H9 (cell line): ENCODE results near the gene MYO1E. TPM values are rescaled to one million over a fixed set of nuclear protein-coding genes. Genes with fewer than 3 reads are reported as not detected.

Experiments
- DNase-seq: peaks from one replicate; pipeline ENCODE4 v3.0.0-alpha.2; 2017
- H2AFZ ChIP-seq: one replicate; pipeline ENCODE4 v1.6.1; 2013; ENCODE audit warnings: mild to moderate bottlenecking, low read length, control low read depth, moderate library complexity
- H2AK5ac ChIP-seq: 2 replicates; pipeline ENCODE4 v1.6.1; 2013; ENCODE audit warnings: low read length, control low read depth, mixed read lengths; ENCODE audit not compliant: insufficient read length
- H2BK120ac ChIP-seq: one replicate; pipeline ENCODE4 v1.6.1; 2013; ENCODE audit warnings: low read depth, mild to moderate bottlenecking, low read length, control low read depth, inconsistent platforms; ENCODE audit not compliant: poor library complexity, severe bottlenecking
- H2BK12ac ChIP-seq: 2 replicates; pipeline ENCODE4 v1.6.1; 2013; ENCODE audit warnings: low read length, control low read depth, mixed read lengths, low read depth; ENCODE audit not compliant: insufficient read length
- H2BK15ac ChIP-seq: 2 replicates; pipeline ENCODE4 v1.6.1; 2013; ENCODE audit warnings: low read depth, low read length, control low read depth
- H2BK20ac ChIP-seq: one replicate; pipeline ENCODE4 v1.6.1; 2013; ENCODE audit warnings: low read depth, mild to moderate bottlenecking, low read length, control low read depth, inconsistent platforms; ENCODE audit not compliant: poor library complexity, severe bottlenecking
- H2BK5ac ChIP-seq: 2 replicates; pipeline ENCODE4 v1.6.1; 2013; ENCODE audit warnings: low read length, control low read depth, mixed read lengths; ENCODE audit not compliant: insufficient read length
- H3K14ac ChIP-seq: 2 replicates; pipeline ENCODE4 v1.6.1; 2013; ENCODE audit warnings: low read length, control low read depth; ENCODE audit not compliant: insufficient read depth
- H3K18ac ChIP-seq: 2 replicates; pipeline ENCODE4 v1.6.1; 2013; ENCODE audit warnings: low read depth, mild to moderate bottlenecking, mixed read lengths, low read length, control low read depth; ENCODE audit not compliant: insufficient read length
- H3K23ac ChIP-seq: 2 replicates; pipeline ENCODE4 v1.6.1; 2013; ENCODE audit warnings: low read length, control low read depth, mixed read lengths, low read depth; ENCODE audit not compliant: insufficient read length
- H3K23me2 ChIP-seq: 2 replicates; pipeline ENCODE4 v1.6.1; 2013; ENCODE audit warnings: low read depth, mild to moderate bottlenecking, mixed read lengths, low read length, control low read depth; ENCODE audit not compliant: insufficient read length, poor library complexity, severe bottlenecking
- H3K27ac ChIP-seq: 2 replicates; pipeline ENCODE4 v1.5.1; 2013; ENCODE audit warnings: low read length, control low read depth, mixed read lengths, low read depth; ENCODE audit not compliant: insufficient read length
- H3K27me3 ChIP-seq: 2 replicates; pipeline ENCODE4 v1.6.1; 2013; ENCODE audit warnings: low read length, control low read depth, inconsistent platforms; ENCODE audit not compliant: insufficient read depth
- H3K4ac ChIP-seq: 2 replicates; pipeline ENCODE4 v1.6.1; 2013; ENCODE audit warnings: low read depth, mild to moderate bottlenecking, control low read depth, inconsistent platforms, low read length, moderate library complexity
- H3K4me1 ChIP-seq: 2 replicates; pipeline ENCODE4 v1.6.1; 2013; ENCODE audit warnings: low read length, control low read depth, inconsistent platforms; ENCODE audit not compliant: insufficient read depth
- H3K4me2 ChIP-seq: 2 replicates; pipeline ENCODE4 v1.6.1; 2013; ENCODE audit warnings: low read length, control low read depth, mixed read lengths; ENCODE audit not compliant: insufficient read length, insufficient read depth
- H3K56ac ChIP-seq: 2 replicates; pipeline ENCODE4 v1.6.1; 2013; ENCODE audit warnings: low read depth, mild to moderate bottlenecking, mixed read lengths, low read length, control low read depth; ENCODE audit not compliant: insufficient read length
- H3K79me1 ChIP-seq: 2 replicates; pipeline ENCODE4 v1.6.1; 2013; ENCODE audit warnings: low read depth, mild to moderate bottlenecking, moderate library complexity, low read length, control low read depth, inconsistent platforms; ENCODE audit not compliant: insufficient read depth, poor library complexity, severe bottlenecking
- H3K79me2 ChIP-seq: 2 replicates; pipeline ENCODE4 v1.6.1; 2013; ENCODE audit warnings: low read length, control low read depth, inconsistent platforms; ENCODE audit not compliant: insufficient read depth
- H3K9ac ChIP-seq: 2 replicates; pipeline ENCODE4 v1.6.1; 2013; ENCODE audit warnings: low read length, control low read depth, mixed read lengths; ENCODE audit not compliant: insufficient read length; ENCODE audit errors: extremely low read depth
- H3K9me3 ChIP-seq: one replicate; pipeline ENCODE4 v1.6.1; 2013; ENCODE audit warnings: low read depth, low read length, inconsistent platforms; ENCODE audit not compliant: control insufficient read depth
- H3T11ph ChIP-seq: one replicate; pipeline ENCODE4 v1.6.1; 2013; ENCODE audit warnings: mild to moderate bottlenecking, low read length, control low read depth, inconsistent platforms
- H4K20me1 ChIP-seq: one replicate; pipeline ENCODE4 v1.6.1; 2013; ENCODE audit not compliant: control insufficient read depth, insufficient read length, insufficient read depth
- H4K5ac ChIP-seq: 2 replicates; pipeline ENCODE4 v1.6.1; 2013; ENCODE audit warnings: low read depth, mild to moderate bottlenecking, mixed read lengths, low read length, control low read depth; ENCODE audit not compliant: insufficient read length
- H4K8ac ChIP-seq: replicated peaks from 2 replicates; pipeline ENCODE4 v1.6.1; 2013; ENCODE audit warnings: low read length, control low read depth, mixed read lengths, low read depth; ENCODE audit not compliant: insufficient read length
- H4K91ac ChIP-seq: 2 replicates; pipeline ENCODE4 v1.6.1; 2013; ENCODE audit warnings: low read depth, mild to moderate bottlenecking, moderate library complexity, mixed read lengths, low read length, control low read depth; ENCODE audit not compliant: insufficient read length
- H3K27ac Mint-ChIP-seq, 3 experiments: 2 replicates in 2 of 3; 3 replicates in 1 of 3; pipeline ENCODE4 v1.8.0; 2020 to 2021; ENCODE audit warnings: mixed read lengths in 3 of 3, mild to moderate bottlenecking in 1 of 3, moderate library complexity in 1 of 3
- H3K27me3 Mint-ChIP-seq: 2 replicates; pipeline ENCODE4 v1.8.0; 2021; ENCODE audit warnings: low read depth, mild to moderate bottlenecking, moderate library complexity, mixed read lengths
- H3K36me3 Mint-ChIP-seq, 3 experiments: 2 replicates in 2 of 3; 3 replicates in 1 of 3; pipeline ENCODE4 v1.8.0; 2020 to 2021; ENCODE audit warnings: low read depth in 3 of 3, mixed read lengths in 3 of 3; ENCODE audit not compliant: insufficient read depth in 1 of 3
- H3K4me1 Mint-ChIP-seq, 2 experiments: 2 replicates each; pipeline ENCODE4 v1.8.0; 2020; ENCODE audit warnings: mixed read lengths in 2 of 2
- H3K4me3 Mint-ChIP-seq, 2 experiments: 2 replicates in 1 of 2; 3 replicates in 1 of 2; pipeline ENCODE4 v1.8.0; 2020 to 2021; ENCODE audit warnings: mild to moderate bottlenecking in 2 of 2, mixed read lengths in 2 of 2, moderate library complexity in 1 of 2
- H3K9me3 Mint-ChIP-seq, 2 experiments: 2 replicates in 1 of 2; 3 replicates in 1 of 2; pipeline ENCODE4 v1.8.0; 2020; ENCODE audit warnings: mild to moderate bottlenecking in 2 of 2, mixed read lengths in 2 of 2, moderate library complexity in 1 of 2
- WGBS: extraction: QIAGEN DNeasy Blood & Tissue Kit; methylation state at CpG from one replicate; pipeline ENCODE4 v1.1.7; 2013; ENCODE audit warnings: missing lambda C conversion rate, low lambda C conversion rate, mixed read lengths; ENCODE audit not compliant: insufficient read length; ENCODE audit errors: extremely low coverage; 5-methylcytosine and 5-hydroxymethylcytosine counted together
- total RNA-seq: library from RNA; stranded (reverse); gene quantifications from 2 replicates; pipeline ENCODE4 v1.2.1, GENCODE V29; 2021
- TF ChIP-seq, protein P1 (sequence below): fragments of 200-600 bp; sonication (generic); conservative IDR thresholded peaks from 3 replicates; pipeline ENCODE4 v1.8.0; 2021; ENCODE audit warnings: antibody characterized with exemption, mild to moderate bottlenecking

The MYO1E gene
- total RNA-seq, 1 experiment from 2014 or later = 235 TPM

DNA sequence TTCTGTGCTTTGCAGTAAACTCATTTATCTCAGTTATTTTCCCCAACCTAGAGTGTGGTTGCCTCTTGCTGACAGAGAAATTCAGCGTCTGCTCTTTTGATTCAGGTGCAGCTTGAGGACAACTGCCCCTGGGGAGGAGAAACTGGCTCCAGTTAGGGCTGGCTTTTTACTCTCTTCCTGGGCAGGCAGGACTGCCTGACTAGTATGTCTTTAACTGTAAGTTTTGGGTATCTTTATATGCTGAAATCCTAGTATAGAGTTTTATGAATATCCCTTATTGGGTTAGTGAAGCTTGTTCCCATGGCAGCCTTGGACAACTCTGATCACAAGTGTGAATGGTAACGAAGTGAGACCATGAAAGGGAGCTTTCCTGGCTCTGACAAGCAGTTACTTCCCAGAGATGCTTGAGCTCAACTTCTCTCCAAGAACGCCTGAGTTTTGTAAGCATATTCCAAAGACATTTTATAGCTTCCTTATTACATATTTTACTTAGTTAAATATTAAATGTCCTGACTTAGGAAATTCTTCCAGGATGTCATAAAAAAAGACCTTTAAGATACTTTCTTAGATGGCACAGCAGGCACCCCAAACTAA, 240.6 kb downstream of the MYO1E start:
- no peak overlapping the region for H3K14ac ChIP-seq
- no peaks in the 10 kb centered on the region for H4K20me1 ChIP-seq
- no peaks in the 10 kb centered on the region for H3K9me3 ChIP-seq
- no peak overlapping the region for H3K23ac ChIP-seq
- no peaks in the 10 kb centered on the region for H3K79me2 ChIP-seq
- Mint-ChIP-seq H3K4me1 (peaks cover 14 to 15% of the 10 kb centered on the region in 2 experiments), H3K4me3 (no peak overlapping the region), H3K27ac (no peak overlapping the region; a peak in 1 of 7 replicates), H3K27me3 (no peaks in the 10 kb centered on the region), H3K9me3 (peaks cover 27 to 32% of the 10 kb centered on the region in 2 experiments), H3K36me3 (peaks cover 70 to 99% (median 97%) of the 10 kb centered on the region in 3 experiments)
- TF ChIP-seq, protein P1, sequence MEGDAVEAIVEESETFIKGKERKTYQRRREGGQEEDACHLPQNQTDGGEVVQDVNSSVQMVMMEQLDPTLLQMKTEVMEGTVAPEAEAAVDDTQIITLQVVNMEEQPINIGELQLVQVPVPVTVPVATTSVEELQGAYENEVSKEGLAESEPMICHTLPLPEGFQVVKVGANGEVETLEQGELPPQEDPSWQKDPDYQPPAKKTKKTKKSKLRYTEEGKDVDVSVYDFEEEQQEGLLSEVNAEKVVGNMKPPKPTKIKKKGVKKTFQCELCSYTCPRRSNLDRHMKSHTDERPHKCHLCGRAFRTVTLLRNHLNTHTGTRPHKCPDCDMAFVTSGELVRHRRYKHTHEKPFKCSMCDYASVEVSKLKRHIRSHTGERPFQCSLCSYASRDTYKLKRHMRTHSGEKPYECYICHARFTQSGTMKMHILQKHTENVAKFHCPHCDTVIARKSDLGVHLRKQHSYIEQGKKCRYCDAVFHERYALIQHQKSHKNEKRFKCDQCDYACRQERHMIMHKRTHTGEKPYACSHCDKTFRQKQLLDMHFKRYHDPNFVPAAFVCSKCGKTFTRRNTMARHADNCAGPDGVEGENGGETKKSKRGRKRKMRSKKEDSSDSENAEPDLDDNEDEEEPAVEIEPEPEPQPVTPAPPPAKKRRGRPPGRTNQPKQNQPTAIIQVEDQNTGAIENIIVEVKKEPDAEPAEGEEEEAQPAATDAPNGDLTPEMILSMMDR = no peak
- H3K18ac ChIP-seq = no peak overlapping the region
- no peak overlapping the region for H2BK20ac ChIP-seq
- H2BK5ac ChIP-seq = no peak overlapping the region
- H3K4ac ChIP-seq = no peak overlapping the region
- H2AFZ ChIP-seq = no peak overlapping the region
- peaks cover 3% of the 10 kb centered on the region for H3K79me1 ChIP-seq
- WGBS = no CpG with 5 or more reads among the region's 3 CpGs
- H4K5ac ChIP-seq = no peak overlapping the region
- H3K4me2 ChIP-seq = no peak overlapping the region
- H3T11ph ChIP-seq = no peak overlapping the region
- H2AK5ac ChIP-seq = no peak overlapping the region
- H3K23me2 ChIP-seq = no peaks in the 10 kb centered on the region
- H2BK120ac ChIP-seq = no peak overlapping the region
- H3K27me3 ChIP-seq = no peaks in the 10 kb centered on the region
- no peak overlapping the region for H4K91ac ChIP-seq
- H3K4me1 ChIP-seq = no peaks in the 10 kb centered on the region
- H3K56ac ChIP-seq = no peak overlapping the region
- H3K27ac ChIP-seq = no peak overlapping the region
- no peak overlapping the region for H4K8ac ChIP-seq
- no peak for DNase-seq
- no peak overlapping the region for H2BK12ac ChIP-seq
- H3K9ac ChIP-seq = no peak overlapping the region
- H2BK15ac ChIP-seq = no peak overlapping the region
